SK-N-SH (cell line): Measurements from ENCODE around the gene ZFPL1. TPM values are rescaled to one million over a fixed set of nuclear protein-coding genes. Genes with fewer than 3 reads are reported as not detected.

Experiments
- CTCF ChIA-PET: fragments of 300-600, 350-600 bp; formaldehyde crosslinking; extraction: SDS; loops from one replicate; lab custom pipeline; 2021; lab: Yijun Ruan, JAX
- POLR2A ChIA-PET: fragments of 350-600 bp; sonication (Branson Sonifier 250); formaldehyde crosslinking; extraction: SDS; loops from one replicate; lab custom pipeline; 2020; ENCODE audit warnings: antibody characterized with exemption, inconsistent platforms; lab: Yijun Ruan, JAX
- DNase-seq: peaks from one replicate; pipeline ENCODE4 v3.0.0; 2012
- H2AFZ ChIP-seq: fragments of 200-600 bp; sonication (generic); 2 replicates; pipeline ENCODE4 v1.8.1; 2016; ENCODE audit warnings: antibody characterized with exemption, mild to moderate bottlenecking, low read depth
- H3F3A ChIP-seq: fragments of 200-600 bp; sonication (generic); replicated peaks from 2 replicates; pipeline ENCODE3; 2016; ENCODE audit warnings: antibody characterized with exemption, mild to moderate bottlenecking; ENCODE audit not compliant: insufficient read depth
- H3K27ac ChIP-seq, 2 experiments: fragments of 200-500 bp in 1 of 2; fragments of 200-600 bp in 1 of 2; sonication (Bioruptor generic) in 1 of 2; sonication (generic), shearing (Covaris generic) in 1 of 2; 2 replicates each; pipeline versions ENCODE4 v1.5.1 to v1.6.1; 2014 to 2016; ENCODE audit warnings: low read depth in 2 of 2, inconsistent platforms in 1 of 2, low read length in 1 of 2, mild to moderate bottlenecking in 1 of 2, mixed read lengths in 1 of 2
- H3K27me3 ChIP-seq: fragments of 200-600 bp; sonication (generic), shearing (Covaris generic); 2 replicates; pipeline ENCODE4 v1.6.1; 2016; ENCODE audit warnings: mixed run types; ENCODE audit not compliant: insufficient read depth
- H3K36me3 ChIP-seq, 2 experiments: fragments of 200-500 bp in 1 of 2; fragments of 200-600 bp in 1 of 2; sonication (Bioruptor generic) in 1 of 2; sonication (generic) in 1 of 2; replicated peaks in 1 of 2; 2 replicates each; pipeline versions ENCODE3 to v1.5.1; 2014 to 2016; ENCODE audit warnings: low read length in 1 of 2, mild to moderate bottlenecking in 1 of 2; ENCODE audit not compliant: insufficient read depth in 2 of 2, control insufficient read depth in 1 of 2
- H3K4me1 ChIP-seq, 2 experiments: fragments of 200-500 bp in 1 of 2; fragments of 200-600 bp in 1 of 2; sonication (Bioruptor generic) in 1 of 2; sonication (generic), shearing (Covaris generic) in 1 of 2; 2 replicates each; pipeline versions ENCODE4 v1.5.1 to v1.6.1; 2014 to 2016; ENCODE audit warnings: low read depth in 1 of 2, low read length in 1 of 2, mixed run types in 1 of 2; ENCODE audit not compliant: insufficient read depth in 2 of 2, control insufficient read depth in 1 of 2
- H3K4me2 ChIP-seq: fragments of 200-600 bp; sonication (generic), shearing (Covaris generic); 2 replicates; pipeline ENCODE4 v1.6.1; 2017; ENCODE audit warnings: mixed run types
- H3K4me3 ChIP-seq, 2 experiments: fragments of 200-500 bp in 1 of 2; fragments of 200-600 bp in 1 of 2; sonication (Bioruptor generic) in 1 of 2; sonication (generic), shearing (Covaris generic) in 1 of 2; 2 replicates each; pipeline versions ENCODE4 v1.5.1 to v1.8.1; 2014 to 2016; ENCODE audit warnings: low read depth in 2 of 2, inconsistent platforms in 1 of 2, low read length in 1 of 2, mild to moderate bottlenecking in 1 of 2, mixed read lengths in 1 of 2, moderate library complexity in 1 of 2
- H3K79me2 ChIP-seq: fragments of 200-600 bp; sonication (generic); 2 replicates; pipeline ENCODE4 v1.8.1; 2017; ENCODE audit warnings: mild to moderate bottlenecking; ENCODE audit not compliant: insufficient read depth
- H3K9ac ChIP-seq: fragments of 200-600 bp; sonication (generic); 2 replicates; pipeline ENCODE4 v1.6.1; 2017; ENCODE audit warnings: mixed run types
- H3K9me2 ChIP-seq: fragments of 200-600 bp; sonication (generic); 2 replicates; pipeline ENCODE4 v1.6.1; 2017; ENCODE audit warnings: mixed run types
- H3K9me3 ChIP-seq: fragments of 200-600 bp; sonication (generic); 2 replicates; pipeline ENCODE4 v1.6.1; 2017; ENCODE audit warnings: mixed run types, mild to moderate bottlenecking, moderate library complexity
- H4K20me1 ChIP-seq: fragments of 200-600 bp; sonication (generic); 2 replicates; pipeline ENCODE4 v1.6.1; 2017; ENCODE audit warnings: mild to moderate bottlenecking, mixed run types; ENCODE audit not compliant: insufficient read depth
- CHD2 ChIP-seq: fragments of 150-350 bp; IDR thresholded peaks from 2 replicates; pipeline ENCODE4 v1.6.1; 2018; ENCODE audit warnings: low read length; ENCODE audit not compliant: partially characterized antibody
- EP300 ChIP-seq, 2 experiments: IDR thresholded peaks; 2 replicates each; pipeline versions ENCODE4 v1.4.0 to v1.6.1; 2012; ENCODE audit warnings: borderline replicate concordance in 1 of 2, low read depth in 1 of 2, low read length in 1 of 2
- EZH2phosphoT487 ChIP-seq: fragments of 200-600 bp; sonication (generic); IDR thresholded peaks from 2 replicates; pipeline ENCODE4 v1.6.1; 2017; ENCODE audit warnings: low read depth, mixed run types, mild to moderate bottlenecking, antibody characterized with exemption, moderate library complexity, borderline replicate concordance
- FOSL2 ChIP-seq: IDR thresholded peaks from 2 replicates; pipeline ENCODE4 v1.4.0; 2012; ENCODE audit warnings: low read depth, mild to moderate bottlenecking, moderate library complexity, borderline replicate concordance
- FOXM1 ChIP-seq: IDR thresholded peaks from 2 replicates; pipeline ENCODE4 v1.4.0; 2012; ENCODE audit warnings: low read depth, mild to moderate bottlenecking
- GABPA ChIP-seq: IDR thresholded peaks from 2 replicates; pipeline ENCODE4 v1.4.0; 2012; ENCODE audit warnings: low read depth, mild to moderate bottlenecking
- JUND ChIP-seq: IDR thresholded peaks from 2 replicates; pipeline ENCODE4 v1.4.0; 2012
- MEF2A ChIP-seq: IDR thresholded peaks from 2 replicates; pipeline ENCODE4 v1.4.0; 2012; ENCODE audit warnings: low read depth, borderline replicate concordance
- NRF1 ChIP-seq: IDR thresholded peaks from 2 replicates; pipeline ENCODE4 v1.6.1; 2012; ENCODE audit warnings: low read depth, mild to moderate bottlenecking, low read length
- SIN3A ChIP-seq: IDR thresholded peaks from 2 replicates; pipeline ENCODE4 v1.6.1; 2012; ENCODE audit warnings: low read depth, mild to moderate bottlenecking, low read length, moderate library complexity, borderline replicate concordance
- SMC3 ChIP-seq: IDR thresholded peaks from 2 replicates; pipeline ENCODE4 v1.6.1; 2012; ENCODE audit warnings: low read depth, low read length, improper control_type of control experiment
- TAF1 ChIP-seq: IDR thresholded peaks from 2 replicates; pipeline ENCODE4 v1.6.1; 2012; ENCODE audit warnings: low read depth, mild to moderate bottlenecking, low read length, moderate library complexity, borderline replicate concordance
- TCF12 ChIP-seq: IDR thresholded peaks from 2 replicates; pipeline ENCODE4 v1.4.0; 2012
- TEAD4 ChIP-seq: IDR thresholded peaks from 2 replicates; pipeline ENCODE4 v1.4.0; 2012; ENCODE audit warnings: mild to moderate bottlenecking, borderline replicate concordance; ENCODE audit not compliant: insufficient read depth
- WGBS: methylation state at CpG from one replicate; pipeline ENCODE4 v1.1.6; 2017; ENCODE audit warnings: low lambda C conversion rate; 5-methylcytosine and 5-hydroxymethylcytosine counted together
- polyA plus RNA-seq, 3 experiments: library from polyadenylated mRNA; depleted of rRNA; stranded (reverse); fragments of >200 nt; gene quantifications; 2 replicates each; pipeline ENCODE4 v1.2.3, GENCODE V29; 2012
- TF ChIP-seq, protein P1 (sequence below): IDR thresholded peaks from 2 replicates; pipeline ENCODE4 v1.6.1; 2012; ENCODE audit warnings: mild to moderate bottlenecking, low read depth, low read length, moderate library complexity
- TF ChIP-seq, protein P2 (sequence below): IDR thresholded peaks from 2 replicates; pipeline ENCODE4 v1.4.0; 2012; ENCODE audit warnings: low read depth, borderline replicate concordance
- TF ChIP-seq, protein P3 (sequence below): fragments of 150-350 bp; IDR thresholded peaks from 2 replicates; pipeline ENCODE4 v1.6.1; 2017; ENCODE audit warnings: antibody characterized with exemption, low read length, low read depth, borderline replicate concordance

Gene ZFPL1
- polyA plus RNA-seq, 1 of the 3 experiments (the other 2 are of a cell fraction), result 75.9 TPM

- no peak overlapping the region for H2AFZ ChIP-seq
- POLR2A ChIA-PET, result no interaction called here
- WGBS, result 88% methylated on average over 4 of the region's 4 CpGs
Observed at GRCh38 chr11:65066805-65067291, 17.2 kb upstream of the ZFPL1 start.

DNA sequence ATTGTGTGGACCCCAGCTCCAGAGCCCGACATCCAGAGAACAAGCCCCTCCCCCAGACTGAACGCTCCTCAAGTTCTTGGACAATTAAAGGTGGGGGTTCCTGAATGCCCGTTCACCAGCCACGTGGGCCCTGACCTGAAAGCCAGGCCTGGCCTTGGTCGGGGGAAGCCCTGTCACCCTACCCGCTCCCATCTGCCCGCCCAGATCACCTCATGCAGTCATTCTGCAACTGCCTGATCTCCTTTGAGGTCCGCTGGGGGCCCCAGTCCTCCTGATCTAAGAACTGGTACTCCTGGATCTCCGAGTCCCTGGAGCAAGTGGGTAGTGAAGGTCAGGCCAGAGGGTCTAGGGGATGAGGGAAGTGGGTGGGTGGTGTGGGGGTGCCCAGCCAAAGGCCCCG, 16.6 kb upstream of the ZFPL1 start:
- no peak overlapping the region for H2AFZ ChIP-seq
- POLR2A ChIA-PET, result no interaction called here
- WGBS, result 69% methylated on average over 8 of the region's 10 CpGs
- H3K9me2 ChIP-seq, result no peaks in the 10 kb centered on the region
- no peaks in the 10 kb centered on the region for H3K27me3 ChIP-seq
- CTCF ChIA-PET, result no interaction called here
- no peak overlapping the region for H3K27ac ChIP-seq
- no peak for DNase-seq
- TF ChIP-seq GABPA, result no peak
- no peak for TF ChIP-seq NRF1
- no peak for TF ChIP-seq FOXM1
- TF ChIP-seq, protein P1, sequence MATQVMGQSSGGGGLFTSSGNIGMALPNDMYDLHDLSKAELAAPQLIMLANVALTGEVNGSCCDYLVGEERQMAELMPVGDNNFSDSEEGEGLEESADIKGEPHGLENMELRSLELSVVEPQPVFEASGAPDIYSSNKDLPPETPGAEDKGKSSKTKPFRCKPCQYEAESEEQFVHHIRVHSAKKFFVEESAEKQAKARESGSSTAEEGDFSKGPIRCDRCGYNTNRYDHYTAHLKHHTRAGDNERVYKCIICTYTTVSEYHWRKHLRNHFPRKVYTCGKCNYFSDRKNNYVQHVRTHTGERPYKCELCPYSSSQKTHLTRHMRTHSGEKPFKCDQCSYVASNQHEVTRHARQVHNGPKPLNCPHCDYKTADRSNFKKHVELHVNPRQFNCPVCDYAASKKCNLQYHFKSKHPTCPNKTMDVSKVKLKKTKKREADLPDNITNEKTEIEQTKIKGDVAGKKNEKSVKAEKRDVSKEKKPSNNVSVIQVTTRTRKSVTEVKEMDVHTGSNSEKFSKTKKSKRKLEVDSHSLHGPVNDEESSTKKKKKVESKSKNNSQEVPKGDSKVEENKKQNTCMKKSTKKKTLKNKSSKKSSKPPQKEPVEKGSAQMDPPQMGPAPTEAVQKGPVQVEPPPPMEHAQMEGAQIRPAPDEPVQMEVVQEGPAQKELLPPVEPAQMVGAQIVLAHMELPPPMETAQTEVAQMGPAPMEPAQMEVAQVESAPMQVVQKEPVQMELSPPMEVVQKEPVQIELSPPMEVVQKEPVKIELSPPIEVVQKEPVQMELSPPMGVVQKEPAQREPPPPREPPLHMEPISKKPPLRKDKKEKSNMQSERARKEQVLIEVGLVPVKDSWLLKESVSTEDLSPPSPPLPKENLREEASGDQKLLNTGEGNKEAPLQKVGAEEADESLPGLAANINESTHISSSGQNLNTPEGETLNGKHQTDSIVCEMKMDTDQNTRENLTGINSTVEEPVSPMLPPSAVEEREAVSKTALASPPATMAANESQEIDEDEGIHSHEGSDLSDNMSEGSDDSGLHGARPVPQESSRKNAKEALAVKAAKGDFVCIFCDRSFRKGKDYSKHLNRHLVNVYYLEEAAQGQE, result no peak
- TF ChIP-seq, protein P2, sequence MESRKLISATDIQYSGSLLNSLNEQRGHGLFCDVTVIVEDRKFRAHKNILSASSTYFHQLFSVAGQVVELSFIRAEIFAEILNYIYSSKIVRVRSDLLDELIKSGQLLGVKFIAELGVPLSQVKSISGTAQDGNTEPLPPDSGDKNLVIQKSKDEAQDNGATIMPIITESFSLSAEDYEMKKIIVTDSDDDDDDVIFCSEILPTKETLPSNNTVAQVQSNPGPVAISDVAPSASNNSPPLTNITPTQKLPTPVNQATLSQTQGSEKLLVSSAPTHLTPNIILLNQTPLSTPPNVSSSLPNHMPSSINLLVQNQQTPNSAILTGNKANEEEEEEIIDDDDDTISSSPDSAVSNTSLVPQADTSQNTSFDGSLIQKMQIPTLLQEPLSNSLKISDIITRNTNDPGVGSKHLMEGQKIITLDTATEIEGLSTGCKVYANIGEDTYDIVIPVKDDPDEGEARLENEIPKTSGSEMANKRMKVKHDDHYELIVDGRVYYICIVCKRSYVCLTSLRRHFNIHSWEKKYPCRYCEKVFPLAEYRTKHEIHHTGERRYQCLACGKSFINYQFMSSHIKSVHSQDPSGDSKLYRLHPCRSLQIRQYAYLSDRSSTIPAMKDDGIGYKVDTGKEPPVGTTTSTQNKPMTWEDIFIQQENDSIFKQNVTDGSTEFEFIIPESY, result no peak
- no peak for TF ChIP-seq MEF2A
- no peak for TF ChIP-seq CHD2
- TF ChIP-seq EP300 (IDR thresholded peaks at IDR 0.05; ENCODE audit: borderline replicate concordance in 1 of 2, low read depth in 1 of 2, low read length in 1 of 2), result no peak
- no peak for TF ChIP-seq SIN3A
- no peak for TF ChIP-seq EZH2phosphoT487
- no peak for TF ChIP-seq TCF12
- no peak for TF ChIP-seq FOSL2
- no peak for TF ChIP-seq JUND
- no peaks in the 10 kb centered on the region for H3F3A ChIP-seq
- no peak overlapping the region for H3K4me3 ChIP-seq
- H3K9me3 ChIP-seq, result no peaks in the 10 kb centered on the region
- no peaks in the 10 kb centered on the region for H3K79me2 ChIP-seq
- no peak overlapping the region for H3K4me2 ChIP-seq
- H3K36me3 ChIP-seq, result no peaks in the 10 kb centered on the region
- no peaks in the 10 kb centered on the region; a peak in 1 of 4 replicates for H3K4me1 ChIP-seq
- H4K20me1 ChIP-seq, result no peaks in the 10 kb centered on the region
- H3K9ac ChIP-seq, result no peak overlapping the region

More at GRCh38 chr11:65066805-65067291, 17.2 kb upstream of the ZFPL1 start:
- Histone ChIP-seq H3K4me3 (no peak overlapping the region), H3K4me2 (no peak overlapping the region), H3K27ac (no peak overlapping the region), H3K4me1 (no peaks in the 10 kb centered on the region; a peak in 1 of 4 replicates), H3K9me2 (no peaks in the 10 kb centered on the region), H4K20me1 (no peaks in the 10 kb centered on the region), H3K79me2 (no peaks in the 10 kb centered on the region), H3F3A (no peaks in the 10 kb centered on the region), H3K36me3 (no peaks in the 10 kb centered on the region), H3K9me3 (no peaks in the 10 kb centered on the region), H3K9ac (no peak overlapping the region), H3K27me3 (no peaks in the 10 kb centered on the region)
- DNase-seq, result no peak
- CTCF ChIA-PET, result interaction anchor here (0.6 kb wide), 1 partner anchor 571 kb away, joined by 3 read pairs; no protein-coding TSS in a partner anchor
- TF ChIP-seq TAF1, result no peak
- no peak for TF ChIP-seq TEAD4
- TF ChIP-seq, protein P3, sequence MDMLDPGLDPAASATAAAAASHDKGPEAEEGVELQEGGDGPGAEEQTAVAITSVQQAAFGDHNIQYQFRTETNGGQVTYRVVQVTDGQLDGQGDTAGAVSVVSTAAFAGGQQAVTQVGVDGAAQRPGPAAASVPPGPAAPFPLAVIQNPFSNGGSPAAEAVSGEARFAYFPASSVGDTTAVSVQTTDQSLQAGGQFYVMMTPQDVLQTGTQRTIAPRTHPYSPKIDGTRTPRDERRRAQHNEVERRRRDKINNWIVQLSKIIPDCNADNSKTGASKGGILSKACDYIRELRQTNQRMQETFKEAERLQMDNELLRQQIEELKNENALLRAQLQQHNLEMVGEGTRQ, result no peak
- TF ChIP-seq SIN3A, result no peak
- no peak for TF ChIP-seq SMC3
- TF ChIP-seq JUND, result no peak
- no peak for TF ChIP-seq EP300 (IDR thresholded peaks at IDR 0.05; ENCODE audit: borderline replicate concordance in 1 of 2, low read depth in 1 of 2, low read length in 1 of 2)
